Brain microvascular endothelial cell (primary cell): Measurements from ENCODE around the gene KMT5C.

Experiments used
- DNase-seq: peaks from one replicate; pipeline ENCODE4 v3.0.0-alpha.2; 2020
- H3K27ac ChIP-seq: fragments of 250-450 bp; sonication (Bioruptor Pico); 2 replicates; pipeline ENCODE4 v1.5.1; 2020; ENCODE audit warnings: mild to moderate bottlenecking, moderate library complexity
- H3K27me3 ChIP-seq: fragments of 250-450 bp; sonication (Bioruptor Pico); replicated peaks from 2 replicates; pipeline ENCODE4 v1.5.1; 2020; ENCODE audit warnings: mild to moderate bottlenecking
- H3K36me3 ChIP-seq: fragments of 250-450 bp; sonication (Bioruptor Pico); replicated peaks from 2 replicates; pipeline ENCODE4 v1.5.1; 2020; ENCODE audit warnings: mild to moderate bottlenecking
- H3K4me3 ChIP-seq: 2 replicates; pipeline ENCODE4 v1.5.1; 2011; ENCODE audit warnings: low read depth, mild to moderate bottlenecking, control low read depth, low read length, moderate library complexity
- CTCF ChIP-seq: IDR thresholded peaks from 2 replicates; pipeline ENCODE4 v1.5.1; 2011; ENCODE audit warnings: low read depth, mild to moderate bottlenecking, moderate library complexity, low read length, control low read depth, inconsistent platforms; ENCODE audit errors: missing control alignments
- in situ Hi-C: cut with HindIII; loops from 2 replicates; pipeline ENCODE4 v1.10.0; 2017; ENCODE audit warnings: low sequenced_read_pairs, low pct_ligation_motif_present

Gene KMT5C

GRCh38 chr19:55306712-55307111 is 33.0 kb upstream of the KMT5C start:
- no peak overlapping the region for H3K4me3 ChIP-seq
- peaks cover 14% of the 10 kb centered on the region for H3K36me3 ChIP-seq
- no peaks in the 10 kb centered on the region for H3K27me3 ChIP-seq
- no peak for DNase-seq
- H3K27ac ChIP-seq, result no peak overlapping the region
- TF ChIP-seq CTCF, result no peak
- in situ Hi-C loops, result no loop called here

DNA sequence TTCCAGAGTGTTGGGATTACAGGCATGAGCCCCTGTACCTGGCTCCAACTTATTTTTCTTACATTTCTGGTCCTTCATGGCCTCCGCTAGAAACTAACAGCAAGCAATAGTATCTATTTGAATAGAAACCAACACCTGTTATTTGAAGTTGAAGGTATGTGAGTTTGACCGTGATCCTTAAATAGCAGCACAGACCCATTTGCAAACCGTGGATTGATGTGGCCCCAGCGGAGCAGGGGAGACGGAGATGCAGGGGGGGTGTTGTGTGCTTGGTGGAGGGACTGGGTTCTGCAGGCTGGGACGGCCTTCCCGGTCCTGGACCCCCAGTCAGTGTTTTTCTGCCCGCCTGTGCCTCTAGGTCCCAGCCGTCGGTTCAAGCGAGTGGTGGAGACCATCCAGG is 31.4 kb upstream of the KMT5C start:
- in situ Hi-C loops, result no loop called here
- Histone ChIP-seq H3K27ac (no peak overlapping the region), H3K4me3 (no peak overlapping the region), H3K27me3 (no peaks in the 10 kb centered on the region), H3K36me3 (peaks cover 14% of the 10 kb centered on the region)
- TF ChIP-seq CTCF, result no peak
- no peak for DNase-seq

- no peak overlapping the region for H3K27ac ChIP-seq
- in situ Hi-C loops, result no loop called here
- no peaks in the 10 kb centered on the region for H3K27me3 ChIP-seq
- peaks cover 14% of the 10 kb centered on the region for H3K36me3 ChIP-seq
- no peak for DNase-seq
- TF ChIP-seq CTCF, result no peak
- no peak overlapping the region for H3K4me3 ChIP-seq
These were observed 30.2 kb upstream of the KMT5C start for GRCh38 chr19:55309448-55309847.

- Histone ChIP-seq H3K36me3 (peaks cover 14% of the 10 kb centered on the region), H3K27ac (no peak overlapping the region), H3K27me3 (no peaks in the 10 kb centered on the region), H3K4me3 (no peak overlapping the region)
- no peak for DNase-seq
- no peak for TF ChIP-seq CTCF
- in situ Hi-C loops, result no loop called here
These were observed 29.2 kb upstream of the KMT5C start for GRCh38 chr19:55310498-55310897.

GRCh38 chr19:55311397-55311796 is 28.3 kb upstream of the KMT5C start:
- no peaks in the 10 kb centered on the region for H3K27me3 ChIP-seq
- peaks cover 13% of the 10 kb centered on the region for H3K36me3 ChIP-seq
- in situ Hi-C loops, result no loop called here
- no peak for TF ChIP-seq CTCF
- DNase-seq, result no peak
- no peak overlapping the region for H3K27ac ChIP-seq
- no peak overlapping the region for H3K4me3 ChIP-seq

GRCh38 chr19:55311797-55312196 is 27.9 kb upstream of the KMT5C start:
- H3K27ac ChIP-seq, result no peak overlapping the region
- no peak for DNase-seq
- no peaks in the 10 kb centered on the region for H3K27me3 ChIP-seq
- in situ Hi-C loops, result no loop called here
- no peak for TF ChIP-seq CTCF
- no peak overlapping the region for H3K4me3 ChIP-seq
- H3K36me3 ChIP-seq, result peaks cover 9% of the 10 kb centered on the region
